Lower lobe of right lung (tissue), 2 donors: ENCODE measurements around the gene TXNIP. TPM values are rescaled to one million over a fixed set of nuclear protein-coding genes. Genes with fewer than 3 reads are reported as not detected.
A peak's percentile ranks its signal among the peaks of the same experiment; 100 is the strongest.

Experiments used
- ATAC-seq, 2 donors: fragments of 200-7000 bp; cut with Tn5 transposase; one replicate each; pipeline ENCODE4 v1.9.1; 2020 to 2022; ENCODE audit warnings: mild to moderate bottlenecking in 2 of 2, moderate library complexity in 2 of 2
- DNase-seq: peaks from one replicate; pipeline ENCODE4 v3.0.0-alpha.2; 2020
- H3K27ac ChIP-seq: fragments of 200-600 bp; one replicate; pipeline ENCODE4 v1.8.0; 2022
- H3K27me3 ChIP-seq: fragments of 200-600 bp; one replicate; pipeline ENCODE4 v1.8.0; 2022; ENCODE audit warnings: low read depth
- H3K36me3 ChIP-seq: fragments of 200-600 bp; one replicate; pipeline ENCODE4 v1.8.0; 2022; ENCODE audit warnings: mild to moderate bottlenecking
- H3K4me1 ChIP-seq: fragments of 200-600 bp; one replicate; pipeline ENCODE4 v1.8.0; 2022
- H3K4me3 ChIP-seq: fragments of 200-600 bp; one replicate; pipeline ENCODE4 v1.8.0; 2022; ENCODE audit warnings: mild to moderate bottlenecking
- H3K9me3 ChIP-seq: fragments of 200-600 bp; one replicate; pipeline ENCODE4 v1.8.0; 2022
- intact Hi-C: fragments of 100-400 bp; cut with DNase I; formaldehyde crosslinking; loops from one replicate; pipeline ENCODE4 v1.11.0; 2022
- total RNA-seq: library from RNA; stranded (reverse); fragmentation: NEBNext Ultra II Directional; extraction: Animal tissue kit (Norgen Biotek cat#: 25700); gene quantifications from one replicate; pipeline ENCODE4 v1.2.1, GENCODE V29; 2021
- TF ChIP-seq, protein P1 (sequence below): fragments of 200-600 bp; IDR thresholded peaks from one replicate; pipeline ENCODE4 v1.8.0; 2022; ENCODE audit warnings: antibody characterized with exemption, mild to moderate bottlenecking
- donor health status: DM: no; HTN: yes; CAD: no; lungs with severe emphysema.

The TXNIP gene
- total RNA-seq, 1 donor from 2014 or later, result 1,554 TPM

DNA sequence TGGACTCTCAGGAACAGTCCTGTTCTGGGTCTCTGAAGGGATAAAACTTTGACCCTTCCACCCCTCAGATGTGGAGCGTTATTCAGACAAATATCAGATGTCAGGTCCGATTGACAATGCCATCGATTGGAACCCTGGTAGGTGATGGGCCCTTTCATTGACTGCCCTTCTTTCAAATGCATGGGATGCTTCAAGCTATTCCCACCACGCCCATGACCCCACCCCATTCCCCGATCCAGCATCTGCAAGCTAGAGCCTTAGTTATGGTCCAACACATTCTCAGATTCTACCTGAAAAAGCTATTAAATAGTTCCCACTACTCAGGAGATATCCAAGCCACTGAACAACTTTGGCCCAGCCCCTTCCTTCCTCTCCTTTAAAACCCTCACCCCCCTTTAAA lies 19.4 kb downstream of the TXNIP start:
- Histone ChIP-seq H3K27me3 (no peaks in the 10 kb centered on the region), H3K36me3 (no peaks in the 10 kb centered on the region), H3K4me3 (no peak overlapping the region), H3K4me1 (peaks cover 51% of the 10 kb centered on the region), H3K9me3 (no peaks in the 10 kb centered on the region), H3K27ac (peak overlapping the region; percentile 96)
- no peak for DNase-seq
- no peak for ATAC-seq
- intact Hi-C loops, result loop anchor here (5.0 kb wide), 1 partner anchor 35 kb away; no protein-coding TSS in a partner anchor
- TF ChIP-seq, protein P1, sequence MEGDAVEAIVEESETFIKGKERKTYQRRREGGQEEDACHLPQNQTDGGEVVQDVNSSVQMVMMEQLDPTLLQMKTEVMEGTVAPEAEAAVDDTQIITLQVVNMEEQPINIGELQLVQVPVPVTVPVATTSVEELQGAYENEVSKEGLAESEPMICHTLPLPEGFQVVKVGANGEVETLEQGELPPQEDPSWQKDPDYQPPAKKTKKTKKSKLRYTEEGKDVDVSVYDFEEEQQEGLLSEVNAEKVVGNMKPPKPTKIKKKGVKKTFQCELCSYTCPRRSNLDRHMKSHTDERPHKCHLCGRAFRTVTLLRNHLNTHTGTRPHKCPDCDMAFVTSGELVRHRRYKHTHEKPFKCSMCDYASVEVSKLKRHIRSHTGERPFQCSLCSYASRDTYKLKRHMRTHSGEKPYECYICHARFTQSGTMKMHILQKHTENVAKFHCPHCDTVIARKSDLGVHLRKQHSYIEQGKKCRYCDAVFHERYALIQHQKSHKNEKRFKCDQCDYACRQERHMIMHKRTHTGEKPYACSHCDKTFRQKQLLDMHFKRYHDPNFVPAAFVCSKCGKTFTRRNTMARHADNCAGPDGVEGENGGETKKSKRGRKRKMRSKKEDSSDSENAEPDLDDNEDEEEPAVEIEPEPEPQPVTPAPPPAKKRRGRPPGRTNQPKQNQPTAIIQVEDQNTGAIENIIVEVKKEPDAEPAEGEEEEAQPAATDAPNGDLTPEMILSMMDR, result no peak

DNA sequence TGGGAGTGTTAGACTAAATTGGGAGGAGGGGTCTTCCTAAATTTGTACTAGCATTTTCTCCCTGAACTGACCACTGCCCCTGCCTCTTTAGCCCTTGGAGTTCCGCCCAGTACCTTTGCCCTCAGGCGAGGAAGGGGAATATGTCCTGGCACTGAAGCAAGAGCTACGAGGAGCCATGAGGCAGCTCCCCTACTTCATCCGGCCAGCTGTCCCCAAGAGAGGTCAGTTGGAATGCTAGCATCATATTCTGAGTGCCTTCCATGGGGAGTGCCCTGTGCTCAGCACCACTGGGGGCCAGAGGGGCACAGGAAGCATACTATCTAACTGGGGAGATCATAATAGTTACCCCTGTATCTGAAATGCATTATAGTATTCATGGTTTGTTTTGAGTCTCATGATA lies 21.2 kb downstream of the TXNIP start:
- Histone ChIP-seq H3K4me3 (no peak overlapping the region), H3K9me3 (no peaks in the 10 kb centered on the region), H3K27me3 (no peaks in the 10 kb centered on the region), H3K36me3 (no peaks in the 10 kb centered on the region), H3K27ac (no peak overlapping the region), H3K4me1 (peaks cover 33% of the 10 kb centered on the region)
- intact Hi-C loops, result loop anchor here (5.0 kb wide), 1 partner anchor 37 kb away; no protein-coding TSS in a partner anchor
- DNase-seq (no peak), ATAC-seq (no peak)
- TF ChIP-seq, protein P1, result no peak

DNA sequence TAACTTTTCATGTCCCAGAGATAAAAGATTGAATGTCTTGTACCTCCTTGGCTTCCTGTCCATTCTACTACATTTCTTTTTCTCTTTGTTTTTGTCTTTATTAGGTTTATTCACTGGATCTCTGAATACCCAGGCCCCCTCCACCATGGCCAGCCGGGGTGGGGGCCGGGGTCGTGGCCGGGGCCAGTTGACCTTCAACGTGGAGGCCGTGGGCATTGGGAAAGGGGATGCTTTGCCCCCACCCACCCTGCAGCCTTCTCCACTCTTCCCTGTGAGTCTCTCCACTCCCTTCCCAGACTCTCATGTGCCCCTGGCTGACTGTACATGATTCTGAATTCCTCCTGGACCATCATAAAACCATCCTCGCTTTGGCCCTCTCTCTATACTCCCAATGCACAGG lies 21.7 kb downstream of the TXNIP start:
- no peak for ATAC-seq
- intact Hi-C loops, result loop anchor here (5.0 kb wide), 1 partner anchor 38 kb away; no protein-coding TSS in a partner anchor
- H3K27me3 ChIP-seq, result no peaks in the 10 kb centered on the region

DNA sequence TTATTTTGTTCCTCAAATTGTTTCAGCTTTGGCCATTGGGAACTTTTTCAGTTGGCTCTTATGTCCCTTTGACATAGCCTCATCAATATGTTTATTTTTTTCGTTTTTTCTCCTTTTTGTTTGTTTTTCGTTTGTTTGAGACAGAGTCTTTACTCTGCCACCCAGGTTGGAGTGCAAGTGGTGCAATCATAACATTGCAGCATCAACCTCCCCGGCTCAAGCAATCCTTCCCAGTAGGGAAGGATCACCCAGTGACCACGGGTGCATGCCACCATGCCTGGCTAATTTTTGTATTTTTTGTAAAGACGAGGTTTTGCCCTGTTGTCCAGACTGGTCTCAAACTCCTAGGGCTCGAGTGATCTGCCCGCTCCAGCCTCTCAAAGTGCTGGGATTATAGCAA lies 23.8 kb downstream of the TXNIP start:
- Histone ChIP-seq H3K9me3 (no peaks in the 10 kb centered on the region), H3K27ac (no peak overlapping the region), H3K4me3 (no peak overlapping the region), H3K27me3 (no peaks in the 10 kb centered on the region), H3K36me3 (no peaks in the 10 kb centered on the region), H3K4me1 (peaks cover 9% of the 10 kb centered on the region)
- DNase-seq, result no peak
- intact Hi-C loops, result no loop called here
- no peak for ATAC-seq
- TF ChIP-seq, protein P1, result no peak

More for the DNA sequence above, 21.7 kb downstream of the TXNIP start:
- no peak overlapping the region for H3K27ac ChIP-seq
- TF ChIP-seq, protein P1, result no peak
- peaks cover 28% of the 10 kb centered on the region for H3K4me1 ChIP-seq
- H3K4me3 ChIP-seq, result no peak overlapping the region
- no peak for DNase-seq
- no peaks in the 10 kb centered on the region for H3K9me3 ChIP-seq
- no peaks in the 10 kb centered on the region for H3K36me3 ChIP-seq

DNA sequence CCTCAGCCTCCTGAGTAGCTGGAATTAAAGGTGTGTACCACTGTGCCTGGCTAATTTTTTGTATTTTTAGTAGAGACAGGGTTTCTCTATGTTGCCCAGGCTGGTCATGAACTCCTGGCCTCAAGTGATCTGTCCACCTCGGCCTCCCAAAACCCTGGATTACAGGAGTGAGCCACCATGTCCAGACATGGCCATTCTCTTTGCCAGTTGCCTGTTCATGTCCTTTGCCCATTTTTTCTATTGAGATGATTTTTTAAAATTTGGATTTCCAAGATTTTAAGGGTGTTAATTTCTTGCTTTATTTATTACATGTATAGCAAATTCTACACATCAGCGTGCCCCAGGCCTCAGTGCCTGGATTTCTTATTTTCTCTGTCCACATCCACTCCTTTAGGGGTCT lies 29.1 kb downstream of the TXNIP start:
- no peak for DNase-seq
- Histone ChIP-seq H3K27me3 (no peaks in the 10 kb centered on the region), H3K9me3 (no peaks in the 10 kb centered on the region), H3K36me3 (no peaks in the 10 kb centered on the region), H3K27ac (no peak overlapping the region), H3K4me1 (peaks cover 30% of the 10 kb centered on the region), H3K4me3 (no peak overlapping the region)
- intact Hi-C loops, result no loop called here
- ATAC-seq, result no peak
- TF ChIP-seq, protein P1, result no peak
